Liver (tissue), 3 donors: ENCODE results near the gene HNF4A.

Experiments used
- CTCF ChIP-seq: fragments of 150-350 bp; IDR thresholded peaks from 2 replicates; pipeline ENCODE4 v1.5.1; 2017; ENCODE audit warnings: improper control_type of control experiment, low read depth, low read length; ENCODE audit not compliant: missing input control
- GABPA ChIP-seq, 2 donors: IDR thresholded peaks in 1 of 2; conservative IDR thresholded peaks in 1 of 2; 2 replicates each; pipeline ENCODE4 v1.6.1; 2016; ENCODE audit warnings: antibody characterized with exemption in 2 of 2, mild to moderate bottlenecking in 1 of 2, moderate library complexity in 1 of 2
- RAD21 ChIP-seq, 2 donors: IDR thresholded peaks; 2 replicates each; pipeline ENCODE4 v1.6.1; 2016; ENCODE audit warnings: antibody characterized with exemption in 2 of 2, mild to moderate bottlenecking in 2 of 2
- REST ChIP-seq: IDR thresholded peaks from 2 replicates; pipeline ENCODE4 v1.6.1; 2016; ENCODE audit warnings: antibody characterized with exemption, mild to moderate bottlenecking
- ZBTB33 ChIP-seq: IDR thresholded peaks from 2 replicates; pipeline ENCODE4 v1.6.1; 2016; ENCODE audit warnings: antibody characterized with exemption
- donor health status: healthy.
- donor health status: healthy.

- TF ChIP-seq ZBTB33 (peak; percentile 56), GABPA (IDR thresholded peaks at IDR 0.05 in 1 of 2, conservative IDR thresholded peaks at IDR 0.05 in 1 of 2) (peak in 1 of 2 donors; percentile 17), CTCF (no peak), RAD21 (IDR thresholded peaks at IDR 0.05) (peak; percentile 59 to 61), REST (no peak)
Observed at GRCh38 chr20:44419131-44419844, 63.8 kb downstream of the HNF4A start.
